Fibroblast of pulmonary artery (primary cell): ENCODE results near the gene NPRL2.

Experiments used
- DNase-seq: peaks from one replicate; pipeline ENCODE4 v3.0.0-alpha.2; 2010; ENCODE audit warnings: low read depth
- H3K4me3 ChIP-seq: replicated peaks from 2 replicates; pipeline ENCODE4 v1.5.1; 2011; ENCODE audit warnings: low read depth, mild to moderate bottlenecking, control low read depth, low read length, moderate library complexity
- TF ChIP-seq, protein P1 (sequence below): IDR thresholded peaks from 2 replicates; pipeline ENCODE4 v1.5.1; 2011; ENCODE audit warnings: mild to moderate bottlenecking, control low read depth, low read length, inconsistent platforms; ENCODE audit errors: missing control alignments

Gene NPRL2

DNA sequence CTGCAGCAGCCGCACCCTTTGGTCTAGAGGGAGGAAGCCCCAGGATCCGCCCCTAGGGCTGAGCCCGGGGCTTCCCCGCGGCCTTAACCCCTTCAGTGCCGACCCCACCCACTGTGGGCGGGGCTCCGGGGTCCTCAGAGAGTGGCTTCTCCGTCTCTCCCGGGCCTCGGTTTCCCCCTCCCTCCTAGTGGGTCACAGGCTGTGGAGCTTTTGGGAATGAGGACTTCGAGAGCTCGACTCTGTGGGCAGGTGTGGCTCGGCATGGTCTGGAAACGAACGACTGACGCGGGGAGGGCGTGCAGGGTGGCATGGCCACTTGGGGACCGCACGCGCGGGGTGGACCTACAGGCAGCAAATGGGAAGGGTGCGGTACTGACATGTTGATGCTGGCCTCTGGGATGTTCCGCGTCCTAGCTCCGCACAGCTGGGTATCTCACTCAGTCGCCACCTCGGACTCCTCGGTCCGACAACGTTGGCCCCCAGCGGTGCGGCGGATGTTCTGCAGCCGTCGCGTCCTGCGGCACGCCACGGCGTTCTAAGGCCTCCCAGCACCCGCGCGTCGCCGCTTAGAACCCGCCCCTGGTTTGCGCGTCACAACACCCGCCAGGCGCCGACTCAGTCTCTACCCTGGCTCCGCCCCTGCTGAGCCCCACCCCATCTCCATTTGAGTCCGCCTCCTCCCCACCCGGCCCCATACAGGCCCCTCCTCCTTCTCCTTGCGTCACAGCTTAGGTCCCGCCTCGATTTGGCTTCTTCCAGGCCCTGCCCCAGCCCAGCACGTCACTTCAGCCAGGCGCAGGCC, 51.5 kb downstream of the NPRL2 start, which contains the start of the genes HYAL3 and NAA80:
Gene HYAL3 (minus strand): TSS at position 570 of the 802 bp plus-strand sequence. CDS start 3,803 bp downstream, outside the sequence.
Gene NAA80 (minus strand): TSS at position 570 of the 802 bp plus-strand sequence. CDS start 1,942 bp downstream, outside the sequence.
- TF ChIP-seq, protein P1, sequence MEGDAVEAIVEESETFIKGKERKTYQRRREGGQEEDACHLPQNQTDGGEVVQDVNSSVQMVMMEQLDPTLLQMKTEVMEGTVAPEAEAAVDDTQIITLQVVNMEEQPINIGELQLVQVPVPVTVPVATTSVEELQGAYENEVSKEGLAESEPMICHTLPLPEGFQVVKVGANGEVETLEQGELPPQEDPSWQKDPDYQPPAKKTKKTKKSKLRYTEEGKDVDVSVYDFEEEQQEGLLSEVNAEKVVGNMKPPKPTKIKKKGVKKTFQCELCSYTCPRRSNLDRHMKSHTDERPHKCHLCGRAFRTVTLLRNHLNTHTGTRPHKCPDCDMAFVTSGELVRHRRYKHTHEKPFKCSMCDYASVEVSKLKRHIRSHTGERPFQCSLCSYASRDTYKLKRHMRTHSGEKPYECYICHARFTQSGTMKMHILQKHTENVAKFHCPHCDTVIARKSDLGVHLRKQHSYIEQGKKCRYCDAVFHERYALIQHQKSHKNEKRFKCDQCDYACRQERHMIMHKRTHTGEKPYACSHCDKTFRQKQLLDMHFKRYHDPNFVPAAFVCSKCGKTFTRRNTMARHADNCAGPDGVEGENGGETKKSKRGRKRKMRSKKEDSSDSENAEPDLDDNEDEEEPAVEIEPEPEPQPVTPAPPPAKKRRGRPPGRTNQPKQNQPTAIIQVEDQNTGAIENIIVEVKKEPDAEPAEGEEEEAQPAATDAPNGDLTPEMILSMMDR, result peak; percentile 9
- peak within 1 kb of the TSS; percentile 72 for H3K4me3 ChIP-seq
- peak; percentile 100 for DNase-seq

DNA sequence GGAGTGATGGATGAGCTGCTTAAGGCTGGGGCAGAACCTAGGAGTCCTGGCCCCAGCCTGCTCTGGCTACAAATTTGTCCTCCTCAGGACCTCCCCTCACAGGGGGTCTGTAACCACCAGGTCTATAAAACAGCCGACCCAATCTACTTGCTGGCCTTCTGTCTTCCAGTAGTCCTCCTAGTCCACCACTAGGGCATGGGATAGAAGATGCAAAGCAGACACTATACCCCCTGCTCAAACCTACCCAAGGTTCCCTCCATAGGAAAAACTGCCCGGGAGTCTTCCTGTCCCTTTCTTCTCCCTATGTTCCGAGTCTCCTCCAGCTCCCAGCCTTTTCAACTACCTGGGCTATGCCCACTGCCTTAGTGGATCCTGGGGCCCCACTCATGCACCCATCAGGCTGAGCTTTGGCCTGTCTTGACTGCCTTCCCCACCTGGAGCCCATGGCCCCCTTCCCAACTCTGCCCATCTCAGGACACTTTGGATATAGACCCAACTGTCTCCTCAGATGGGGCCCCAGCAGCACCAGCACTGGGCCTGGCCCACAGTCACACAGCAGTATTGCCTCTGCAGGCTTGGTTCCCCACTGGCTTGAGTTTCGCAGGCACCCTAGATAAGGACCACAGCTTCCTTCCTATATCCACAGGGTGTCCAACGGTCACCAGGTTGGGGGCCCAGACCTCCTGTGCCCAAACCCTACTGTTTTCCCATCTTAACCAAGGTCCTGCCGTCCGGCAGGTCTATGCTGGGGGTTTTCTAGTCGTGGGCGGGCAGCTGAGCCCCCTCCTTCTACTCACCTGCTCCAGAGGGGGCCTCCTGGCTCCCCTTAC, 52.5 kb downstream of the NPRL2 start:
- TF ChIP-seq, protein P1, result peak; percentile 26
- no peak for DNase-seq
- peak overlapping the region; percentile 72 for H3K4me3 ChIP-seq

DNA sequence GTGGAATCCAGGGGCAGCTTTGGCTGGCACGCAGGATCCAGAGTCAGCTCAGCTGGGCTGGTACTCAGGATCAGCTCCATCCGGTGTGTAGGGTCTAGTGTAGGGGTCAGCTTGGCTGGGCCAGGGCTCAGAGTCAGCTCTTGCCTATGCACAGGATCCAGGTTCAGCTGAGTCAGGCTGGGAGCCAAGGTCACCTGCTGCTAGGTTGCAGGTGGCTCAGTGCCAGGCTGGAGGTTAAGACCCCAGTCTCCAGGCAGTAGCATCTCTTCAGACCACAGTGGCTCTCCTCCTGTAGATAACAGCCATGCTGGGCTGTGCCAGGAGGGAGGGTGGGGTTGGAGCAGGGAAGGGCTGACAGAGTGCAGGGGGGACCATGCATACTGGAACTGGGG, 53.2 kb downstream of the NPRL2 start:
- no peak for DNase-seq
- H3K4me3 ChIP-seq, result no peak overlapping the region
- TF ChIP-seq, protein P1, result no peak
